Parathyroid adenoma (tissue), 2 donors: ENCODE results near the gene BEGAIN.

Experiments used
- H2AFZ ChIP-seq: fragments of 300-600 bp; sonication (generic); one replicate; pipeline ENCODE4 v1.7.0; 2017; ENCODE audit warnings: antibody characterized with exemption, mild to moderate bottlenecking
- H3K27ac ChIP-seq: fragments of 300-600 bp; sonication (generic); one replicate; pipeline ENCODE4 v1.7.0; 2017
- H3K27me3 ChIP-seq: fragments of 300-600 bp; sonication (generic); one replicate; pipeline ENCODE4 v1.7.0; 2017; ENCODE audit warnings: low read length; ENCODE audit not compliant: control insufficient read depth, insufficient read depth
- H3K36me3 ChIP-seq: fragments of 300-600 bp; sonication (generic); one replicate; pipeline ENCODE4 v1.7.0; 2017; ENCODE audit warnings: low read length; ENCODE audit not compliant: control insufficient read depth, insufficient read depth
- H3K4me1 ChIP-seq: fragments of 300-600 bp; sonication (generic); one replicate; pipeline ENCODE4 v1.7.0; 2017; ENCODE audit warnings: control low read depth
- H3K4me2 ChIP-seq: fragments of 300-600 bp; sonication (generic); one replicate; pipeline ENCODE4 v1.7.0; 2017; ENCODE audit warnings: low read length
- H3K4me3 ChIP-seq: fragments of 300-600 bp; sonication (generic); one replicate; pipeline ENCODE4 v1.7.0; 2017; ENCODE audit warnings: low read depth, low read length
- H3K79me2 ChIP-seq: fragments of 300-600 bp; sonication (generic); one replicate; pipeline ENCODE4 v1.7.0; 2017; ENCODE audit warnings: control low read depth
- H3K9ac ChIP-seq: fragments of 300-600 bp; sonication (generic); one replicate; pipeline ENCODE4 v1.7.0; 2017; ENCODE audit warnings: mild to moderate bottlenecking
- H3K9me3 ChIP-seq: fragments of 300-600 bp; sonication (generic); one replicate; pipeline ENCODE4 v1.7.0; 2017; ENCODE audit warnings: low read length; ENCODE audit not compliant: control insufficient read depth
- TF ChIP-seq, protein P1 (sequence below): fragments of 300-600 bp; sonication (generic); IDR thresholded peaks from one replicate; pipeline ENCODE4 v1.7.0; 2017; ENCODE audit warnings: antibody characterized with exemption, mild to moderate bottlenecking
- donor health status: primary hyperparathyroidism.

BEGAIN gene

DNA sequence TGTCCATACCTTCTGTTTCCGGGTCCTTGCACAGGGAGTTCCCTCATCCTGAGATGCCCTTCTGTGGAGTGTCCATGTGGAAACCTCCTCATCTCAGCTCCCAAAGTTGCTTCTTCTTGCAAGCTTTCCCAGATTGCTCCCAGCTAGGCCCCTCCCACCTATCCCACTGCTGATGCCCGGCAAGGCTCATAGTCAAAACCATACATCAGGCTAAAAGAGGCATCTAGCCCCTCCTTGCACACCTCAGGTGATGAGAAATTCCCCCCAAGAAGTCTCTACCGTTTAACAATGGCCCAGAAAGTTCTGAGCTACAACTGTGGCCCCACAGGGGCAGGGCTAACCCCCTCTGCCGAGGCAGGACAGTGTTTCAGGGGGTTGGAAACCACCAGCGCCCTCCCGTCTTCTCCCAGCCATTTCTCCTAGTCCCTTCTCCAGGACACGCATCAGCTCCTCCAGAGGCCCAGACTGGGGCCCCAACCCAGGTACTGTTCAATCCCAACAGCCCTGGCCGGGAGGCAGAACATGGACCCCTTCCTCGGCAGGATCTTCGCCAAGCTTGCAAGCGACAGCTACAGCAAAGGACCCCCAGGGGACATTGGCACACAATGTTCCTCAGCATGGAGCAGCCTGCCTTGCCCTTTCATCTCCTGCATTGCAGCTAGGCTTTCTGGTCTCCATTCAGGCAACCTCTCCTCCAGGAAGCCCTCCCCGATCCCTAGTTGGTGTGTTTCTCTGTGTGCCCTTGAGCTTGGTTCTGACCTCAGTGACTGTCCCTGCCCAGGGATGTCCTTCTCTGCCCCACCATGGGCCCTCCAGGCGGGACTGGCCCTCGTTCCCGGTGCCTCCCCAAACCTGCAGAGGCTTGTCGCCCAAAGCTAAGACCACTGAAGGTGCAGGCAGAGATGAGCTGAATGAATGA lies 4.5 kb upstream of the BEGAIN start:
- TF ChIP-seq, protein P1, sequence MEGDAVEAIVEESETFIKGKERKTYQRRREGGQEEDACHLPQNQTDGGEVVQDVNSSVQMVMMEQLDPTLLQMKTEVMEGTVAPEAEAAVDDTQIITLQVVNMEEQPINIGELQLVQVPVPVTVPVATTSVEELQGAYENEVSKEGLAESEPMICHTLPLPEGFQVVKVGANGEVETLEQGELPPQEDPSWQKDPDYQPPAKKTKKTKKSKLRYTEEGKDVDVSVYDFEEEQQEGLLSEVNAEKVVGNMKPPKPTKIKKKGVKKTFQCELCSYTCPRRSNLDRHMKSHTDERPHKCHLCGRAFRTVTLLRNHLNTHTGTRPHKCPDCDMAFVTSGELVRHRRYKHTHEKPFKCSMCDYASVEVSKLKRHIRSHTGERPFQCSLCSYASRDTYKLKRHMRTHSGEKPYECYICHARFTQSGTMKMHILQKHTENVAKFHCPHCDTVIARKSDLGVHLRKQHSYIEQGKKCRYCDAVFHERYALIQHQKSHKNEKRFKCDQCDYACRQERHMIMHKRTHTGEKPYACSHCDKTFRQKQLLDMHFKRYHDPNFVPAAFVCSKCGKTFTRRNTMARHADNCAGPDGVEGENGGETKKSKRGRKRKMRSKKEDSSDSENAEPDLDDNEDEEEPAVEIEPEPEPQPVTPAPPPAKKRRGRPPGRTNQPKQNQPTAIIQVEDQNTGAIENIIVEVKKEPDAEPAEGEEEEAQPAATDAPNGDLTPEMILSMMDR: no peak
- no peaks in the 10 kb centered on the region for H3K9me3 ChIP-seq
- no peak overlapping the region for H3K4me3 ChIP-seq
- no peaks in the 10 kb centered on the region for H3K79me2 ChIP-seq
- H3K9ac ChIP-seq: no peak overlapping the region
- no peak overlapping the region for H3K27ac ChIP-seq
- H3K4me2 ChIP-seq: no peak overlapping the region
- no peaks in the 10 kb centered on the region for H3K27me3 ChIP-seq
- no peaks in the 10 kb centered on the region for H3K4me1 ChIP-seq
- H3K36me3 ChIP-seq: no peaks in the 10 kb centered on the region
- no peak overlapping the region for H2AFZ ChIP-seq

DNA sequence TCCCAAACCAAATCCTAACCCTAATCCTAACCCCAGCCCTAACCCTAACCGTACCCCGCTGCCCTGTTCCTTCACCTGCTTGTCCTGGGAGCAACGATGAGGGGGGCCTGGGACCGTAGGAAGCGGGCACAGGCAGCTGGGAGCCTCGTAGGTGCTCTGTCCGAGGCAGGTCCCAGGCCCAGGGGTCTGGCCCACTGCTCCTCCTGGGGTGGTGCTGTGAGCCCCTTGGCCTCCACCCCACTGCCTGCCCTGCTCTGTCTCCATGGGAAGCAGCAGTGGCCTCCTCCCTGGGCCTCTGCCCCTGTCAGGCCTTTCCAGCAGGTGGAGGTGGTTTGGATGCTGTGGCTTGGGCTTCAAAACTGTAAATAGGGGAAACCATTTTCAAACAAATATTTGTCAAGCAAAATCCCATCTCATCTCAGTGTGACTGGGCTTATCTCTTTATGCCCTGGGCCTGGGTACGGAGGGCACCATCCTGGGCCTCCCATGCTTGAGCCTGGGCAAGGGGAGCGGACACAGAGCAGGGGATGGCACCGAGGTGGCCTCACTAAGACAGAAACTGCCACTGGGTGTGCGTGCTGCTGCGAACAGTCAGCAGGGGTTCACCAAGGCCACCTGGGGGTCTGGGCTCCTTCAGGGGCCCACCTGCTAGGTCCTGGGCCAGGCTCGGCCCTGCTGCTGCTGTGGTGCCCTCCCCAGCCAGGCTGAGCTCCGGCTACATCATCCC lies 3.7 kb upstream of the BEGAIN start:
- TF ChIP-seq, protein P1: no peak
- H3K27me3 ChIP-seq: no peaks in the 10 kb centered on the region
- H3K4me2 ChIP-seq: no peak overlapping the region

DNA sequence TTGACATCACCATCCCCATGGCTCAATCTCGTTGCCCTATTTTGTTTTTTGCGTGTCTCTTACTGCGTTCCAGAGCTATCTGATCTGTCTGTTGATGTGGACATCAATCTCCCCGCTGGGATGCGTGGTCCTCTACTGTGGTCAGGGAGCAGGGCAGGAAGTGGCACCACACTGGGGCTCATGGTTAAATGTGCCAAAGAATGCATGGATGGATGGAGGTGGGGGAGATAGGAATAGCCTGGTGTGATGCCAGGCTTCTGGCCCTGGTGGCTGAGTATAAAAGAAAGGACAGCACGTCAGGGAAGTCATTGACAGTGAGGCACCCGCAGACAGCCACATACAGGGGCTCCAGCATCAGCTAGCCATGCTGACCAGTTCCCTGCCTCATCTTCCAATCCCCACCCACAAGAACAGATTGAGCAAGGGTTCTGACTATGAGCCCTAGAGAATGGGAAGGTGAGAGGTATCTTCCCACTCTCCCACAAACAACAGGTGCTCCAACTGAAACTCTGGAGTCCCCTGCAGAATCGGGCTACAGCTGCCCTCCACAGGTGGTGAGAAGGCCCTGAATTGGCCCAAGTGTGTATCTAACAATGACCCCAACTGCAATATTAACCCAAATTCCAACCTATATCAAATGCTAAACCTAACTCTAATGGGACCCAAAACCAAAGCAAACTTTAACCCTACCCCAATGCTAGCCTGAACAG lies 2.7 kb upstream of the BEGAIN start:
- H3K9me3 ChIP-seq: no peaks in the 10 kb centered on the region
- no peaks in the 10 kb centered on the region for H3K4me1 ChIP-seq
- H3K4me2 ChIP-seq: no peak overlapping the region
- no peaks in the 10 kb centered on the region for H3K36me3 ChIP-seq
- no peak overlapping the region for H3K9ac ChIP-seq
- H2AFZ ChIP-seq: no peak overlapping the region
- H3K27ac ChIP-seq: no peak overlapping the region
- no peaks in the 10 kb centered on the region for H3K27me3 ChIP-seq
- H3K4me3 ChIP-seq: no peak overlapping the region
- no peaks in the 10 kb centered on the region for H3K79me2 ChIP-seq
- TF ChIP-seq, protein P1: no peak

More for the DNA sequence above, 3.7 kb upstream of the BEGAIN start:
- H3K36me3 ChIP-seq: no peaks in the 10 kb centered on the region
- no peak overlapping the region for H3K27ac ChIP-seq
- H3K4me3 ChIP-seq: no peak overlapping the region
- no peak overlapping the region for H2AFZ ChIP-seq
- no peak overlapping the region for H3K9ac ChIP-seq
- no peaks in the 10 kb centered on the region for H3K79me2 ChIP-seq
- no peaks in the 10 kb centered on the region for H3K4me1 ChIP-seq
- no peaks in the 10 kb centered on the region for H3K9me3 ChIP-seq

DNA sequence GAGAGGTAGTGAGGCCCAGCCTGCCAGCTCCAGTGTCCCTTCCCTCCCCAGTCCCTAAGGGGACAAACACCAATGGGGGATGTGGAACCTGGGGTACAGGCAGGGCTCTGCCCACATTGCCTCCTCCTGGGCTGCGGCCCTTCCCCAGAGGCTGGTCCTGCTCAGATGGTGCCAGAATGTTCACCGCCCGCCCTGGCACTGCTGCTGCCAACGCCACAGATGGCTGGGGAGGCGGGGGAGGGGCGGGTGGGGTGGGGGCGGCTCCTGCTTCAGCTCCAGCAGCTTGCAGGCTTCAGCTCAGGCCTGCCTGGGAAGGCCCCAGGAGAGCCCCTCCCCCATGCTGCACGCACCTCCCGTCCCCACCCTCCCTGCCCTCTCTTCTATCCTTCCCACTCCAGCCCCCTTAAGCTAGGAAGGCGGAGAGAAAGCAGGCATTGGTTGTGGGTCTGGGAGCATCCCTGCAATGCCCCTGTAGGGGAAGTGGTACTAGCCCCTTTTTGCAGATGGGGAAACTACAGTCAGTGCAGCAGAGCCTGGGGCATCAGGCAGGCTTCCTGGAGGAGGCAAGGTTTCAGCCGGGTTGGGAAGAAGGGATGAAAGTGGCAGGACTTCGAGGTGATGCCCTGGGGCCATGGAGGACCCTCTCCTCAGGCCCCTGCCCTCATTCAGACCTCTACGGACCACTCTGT lies 2.0 kb upstream of the BEGAIN start:
- H3K4me3 ChIP-seq: no peak overlapping the region
- H3K36me3 ChIP-seq: no peaks in the 10 kb centered on the region
- no peak overlapping the region for H3K27ac ChIP-seq
- H3K9me3 ChIP-seq: no peaks in the 10 kb centered on the region
- no peaks in the 10 kb centered on the region for H3K79me2 ChIP-seq
- H3K9ac ChIP-seq: no peak overlapping the region
- no peaks in the 10 kb centered on the region for H3K4me1 ChIP-seq
- TF ChIP-seq, protein P1: no peak
- no peak overlapping the region for H3K4me2 ChIP-seq
- H3K27me3 ChIP-seq: no peaks in the 10 kb centered on the region
- H2AFZ ChIP-seq: no peak overlapping the region
